Measurements from ENCODE around the gene CSNK1D.

DNA sequence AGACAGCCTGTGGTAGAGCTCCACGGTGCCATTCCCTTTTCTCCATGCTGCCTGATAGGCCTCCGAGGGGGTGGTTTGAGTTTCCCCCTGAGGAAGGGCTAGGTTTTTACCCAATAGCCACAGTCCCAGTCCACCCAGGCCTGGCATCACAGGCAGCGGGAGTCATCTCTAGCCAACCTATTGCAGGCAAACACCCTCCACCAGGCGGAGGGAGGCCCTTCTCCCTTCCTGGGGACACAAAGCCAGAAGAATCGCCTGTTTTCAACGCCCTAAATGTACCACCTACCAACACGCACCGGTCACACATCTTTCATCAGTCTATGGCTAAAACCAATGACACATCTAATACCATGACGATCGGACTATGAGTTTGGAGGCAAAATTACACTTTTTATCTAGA, 7.4 kb downstream of the CSNK1D start:
- no peak for TF ChIP-seq POLR2AphosphoS5 (IDR thresholded peaks at IDR 0.05; ENCODE audit: low read length)
- no peak for TF ChIP-seq POLR2A (IDR thresholded peaks at IDR 0.05; ENCODE audit: low read depth, low read length)
- no peak for TF ChIP-seq CTCF (IDR thresholded peaks at IDR 0.05 in 2 of 3, conservative IDR thresholded peaks at IDR 0.05 in 1 of 3; ENCODE audit: control insufficient read depth in 2 of 3, extremely low read depth in 1 of 3, insufficient read depth in 1 of 3, low read depth in 3 of 3, low read length in 3 of 3)
- TF ChIP-seq ETV6 (conservative IDR thresholded peaks at IDR 0.05 in 1 of 2, IDR thresholded peaks at IDR 0.05 in 1 of 2; ENCODE audit: borderline replicate concordance in 1 of 2, low read depth in 1 of 2) = no peak
- TF ChIP-seq CBFB (IDR thresholded peaks at IDR 0.05; ENCODE audit: low read depth) = no peak
- no peak for TF ChIP-seq MEF2B (IDR thresholded peaks at IDR 0.05; ENCODE audit: partially characterized antibody, poor library complexity, severe bottlenecking)
- no peak for TF ChIP-seq CREB1 (IDR thresholded peaks at IDR 0.05; ENCODE audit: low read depth)
- no peak for TF ChIP-seq CBX3 (IDR thresholded peaks at IDR 0.05; ENCODE audit: borderline replicate concordance, low read depth)
- no peak for TF ChIP-seq JUND (IDR thresholded peaks at IDR 0.05; ENCODE audit: low read depth, low read length)
- TF ChIP-seq JUNB (IDR thresholded peaks at IDR 0.05) = no peak
- no peak for TF ChIP-seq BACH1 (IDR thresholded peaks at IDR 0.05; ENCODE audit: borderline replicate concordance)
- TF ChIP-seq NFYA (IDR thresholded peaks at IDR 0.05; ENCODE audit: borderline replicate concordance, low read depth, low read length) = no peak

All from GM12878 (cell line).